ENCODE results near the gene BAIAP3. TPM values are rescaled to one million over a fixed set of nuclear protein-coding genes. Genes with fewer than 3 reads are reported as not detected.
A peak's percentile ranks its signal among the peaks of the same experiment; 100 is the strongest.

BAIAP3 gene
- total and polyA plus RNA-seq, 2 experiments from 2014 or later = 5.2 to 13.0 TPM

GRCh38 chr16:1379304-1380076, 46.0 kb downstream of the BAIAP3 start (continued):
- no peak for TF ChIP-seq REST (IDR thresholded peaks at IDR 0.05; ENCODE audit: unreplicated experiment)

GRCh38 chr16:1380195-1380594, 46.8 kb downstream of the BAIAP3 start:
- Histone ChIP-seq H3K27ac (ENCODE audit: low read depth) (no peak overlapping the region), H3F3A (replicated peaks; ENCODE audit: low read depth) (peaks cover 4% of the 10 kb centered on the region), H3K79me2 (replicated peaks; ENCODE audit: insufficient read depth) (peaks cover 25% of the 10 kb centered on the region), H3K36me3 (ENCODE audit: insufficient read depth) (no peaks in the 10 kb centered on the region), H3K4me3 (peak overlapping the region; percentile 86), H2AFZ (peak overlapping the region; percentile 63), H3K9me2 (ENCODE audit: insufficient read depth) (no peaks in the 10 kb centered on the region), H3K27me3 (ENCODE audit: insufficient read depth) (no peaks in the 10 kb centered on the region), H3K4me2 (peak overlapping the region; percentile 82), H4K20me1 (replicated peaks; ENCODE audit: insufficient read depth) (peaks cover 6% of the 10 kb centered on the region), H3K4me1 (ENCODE audit: insufficient read depth) (peaks cover 16% of the 10 kb centered on the region)
- Mint-ChIP-seq H3K4me1 (peaks cover 16% of the 10 kb centered on the region), H3K36me3 (ENCODE audit: low read depth) (peaks cover 5% of the 10 kb centered on the region; the same call in 2 of the 3 replicates), H3K27me3 (ENCODE audit: insufficient read depth, low read depth, poor library complexity) (peaks cover 10% of the 10 kb centered on the region), H3K4me3 (peak overlapping the region; percentile 86), H3K27ac (peak overlapping the region; percentile 77; the same call in 1 of the 2 replicates), H3K9me3 (no peaks in the 10 kb centered on the region)
- DNase-seq (ENCODE audit: low spot score) (no peak), ATAC-seq (peak; percentile 16)
- TF ChIP-seq POLR2AphosphoS5 (IDR thresholded peaks at IDR 0.05; ENCODE audit: low read depth) (no peak), STAT1 (IDR thresholded peaks at IDR 0.05; ENCODE audit: unreplicated experiment) (no peak), REST (IDR thresholded peaks at IDR 0.05; ENCODE audit: unreplicated experiment) (no peak), JUNB (IDR thresholded peaks at IDR 0.05; ENCODE audit: unreplicated experiment) (no peak), ZNF462 (CRISPR knock-in tag; IDR thresholded peaks at IDR 0.05) (no peak), ZNF331 (CRISPR knock-in tag; IDR thresholded peaks at IDR 0.05; ENCODE audit: low read depth) (no peak), CREB1 (CRISPR knock-in tag; IDR thresholded peaks at IDR 0.05; ENCODE audit: low read depth) (no peak), EZH2phosphoT487 (IDR thresholded peaks at IDR 0.05; ENCODE audit: unreplicated experiment) (no peak)

Data from GM23338 (cell line).